ENCODE data around the gene FAP.

GRCh38 chr2:162217598-162217997 is 25.6 kb downstream of the FAP start:
- TF ChIP-seq CTCF (IDR thresholded peaks at IDR 0.05; ENCODE audit: control extremely low read depth in 1 of 3, insufficient read depth in 1 of 3, low read depth in 1 of 3, low read length in 3 of 3) (no peak), POLR2A (IDR thresholded peaks at IDR 0.05; ENCODE audit: control extremely low read depth in 1 of 2, low read depth in 2 of 2, low read length in 2 of 2) (no peak), POLR2AphosphoS5 (IDR thresholded peaks at IDR 0.05; ENCODE audit: low read depth, low read length) (no peak), ZNF274 (IDR thresholded peaks at IDR 0.05; ENCODE audit: borderline replicate concordance, extremely low read depth, low read length) (no peak), BRCA1 (IDR thresholded peaks at IDR 0.05; ENCODE audit: low read depth, low read length) (no peak), RBBP5 (IDR thresholded peaks at IDR 0.05; ENCODE audit: borderline replicate concordance, low read depth, low read length) (no peak), JUN (IDR thresholded peaks at IDR 0.05; ENCODE audit: low read depth, low read length) (no peak), SP2 (IDR thresholded peaks at IDR 0.05; ENCODE audit: low read length) (no peak), JUND (IDR thresholded peaks at IDR 0.05; ENCODE audit: low read length) (no peak), USF2 (IDR thresholded peaks at IDR 0.05; ENCODE audit: low read length) (no peak), YY1 (IDR thresholded peaks at IDR 0.05; ENCODE audit: low read depth, low read length) (no peak), POU5F1 (IDR thresholded peaks at IDR 0.05; ENCODE audit: low read depth, low read length) (no peak), KDM5A (IDR thresholded peaks at IDR 0.05; ENCODE audit: low read length) (no peak)

Measured in H1 (cell line).